22Rv1 (cell line): Measurements from ENCODE around the gene TRAF4.

ENCODE experiments used
- H3K27ac ChIP-seq: fragments of 450-650 bp; 2 replicates; pipeline ENCODE4 v1.5.1; 2017
- ZFX ChIP-seq: fragments of 450-650 bp; IDR thresholded peaks from 2 replicates; pipeline ENCODE4 v1.6.1; 2017; ENCODE audit warnings: antibody characterized with exemption, borderline replicate concordance
- TF ChIP-seq, protein P1 (sequence below): fragments of 450-650 bp; IDR thresholded peaks from 2 replicates; pipeline ENCODE4 v1.5.1; 2017; ENCODE audit warnings: mild to moderate bottlenecking

Gene TRAF4

DNA sequence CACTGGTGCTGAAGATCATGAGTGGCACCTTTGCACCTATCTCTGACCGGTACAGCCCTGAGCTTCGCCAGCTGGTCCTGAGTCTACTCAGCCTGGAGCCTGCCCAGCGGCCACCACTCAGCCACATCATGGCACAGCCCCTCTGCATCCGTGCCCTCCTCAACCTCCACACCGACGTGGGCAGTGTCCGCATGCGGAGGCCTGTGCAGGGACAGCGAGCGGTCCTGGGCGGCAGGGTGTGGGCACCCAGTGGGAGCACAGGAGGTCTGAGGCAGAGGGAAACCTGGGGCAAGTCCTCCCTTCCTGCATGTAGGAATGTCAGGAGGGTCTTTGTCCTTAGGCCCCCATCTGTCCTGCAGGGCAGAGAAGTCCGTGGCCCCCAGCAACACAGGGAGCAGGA is 6.5 kb upstream of the TRAF4 start:
- TF ChIP-seq, protein P1, sequence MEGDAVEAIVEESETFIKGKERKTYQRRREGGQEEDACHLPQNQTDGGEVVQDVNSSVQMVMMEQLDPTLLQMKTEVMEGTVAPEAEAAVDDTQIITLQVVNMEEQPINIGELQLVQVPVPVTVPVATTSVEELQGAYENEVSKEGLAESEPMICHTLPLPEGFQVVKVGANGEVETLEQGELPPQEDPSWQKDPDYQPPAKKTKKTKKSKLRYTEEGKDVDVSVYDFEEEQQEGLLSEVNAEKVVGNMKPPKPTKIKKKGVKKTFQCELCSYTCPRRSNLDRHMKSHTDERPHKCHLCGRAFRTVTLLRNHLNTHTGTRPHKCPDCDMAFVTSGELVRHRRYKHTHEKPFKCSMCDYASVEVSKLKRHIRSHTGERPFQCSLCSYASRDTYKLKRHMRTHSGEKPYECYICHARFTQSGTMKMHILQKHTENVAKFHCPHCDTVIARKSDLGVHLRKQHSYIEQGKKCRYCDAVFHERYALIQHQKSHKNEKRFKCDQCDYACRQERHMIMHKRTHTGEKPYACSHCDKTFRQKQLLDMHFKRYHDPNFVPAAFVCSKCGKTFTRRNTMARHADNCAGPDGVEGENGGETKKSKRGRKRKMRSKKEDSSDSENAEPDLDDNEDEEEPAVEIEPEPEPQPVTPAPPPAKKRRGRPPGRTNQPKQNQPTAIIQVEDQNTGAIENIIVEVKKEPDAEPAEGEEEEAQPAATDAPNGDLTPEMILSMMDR: no peak
- TF ChIP-seq ZFX: no peak
- H3K27ac ChIP-seq: no peak overlapping the region

DNA sequence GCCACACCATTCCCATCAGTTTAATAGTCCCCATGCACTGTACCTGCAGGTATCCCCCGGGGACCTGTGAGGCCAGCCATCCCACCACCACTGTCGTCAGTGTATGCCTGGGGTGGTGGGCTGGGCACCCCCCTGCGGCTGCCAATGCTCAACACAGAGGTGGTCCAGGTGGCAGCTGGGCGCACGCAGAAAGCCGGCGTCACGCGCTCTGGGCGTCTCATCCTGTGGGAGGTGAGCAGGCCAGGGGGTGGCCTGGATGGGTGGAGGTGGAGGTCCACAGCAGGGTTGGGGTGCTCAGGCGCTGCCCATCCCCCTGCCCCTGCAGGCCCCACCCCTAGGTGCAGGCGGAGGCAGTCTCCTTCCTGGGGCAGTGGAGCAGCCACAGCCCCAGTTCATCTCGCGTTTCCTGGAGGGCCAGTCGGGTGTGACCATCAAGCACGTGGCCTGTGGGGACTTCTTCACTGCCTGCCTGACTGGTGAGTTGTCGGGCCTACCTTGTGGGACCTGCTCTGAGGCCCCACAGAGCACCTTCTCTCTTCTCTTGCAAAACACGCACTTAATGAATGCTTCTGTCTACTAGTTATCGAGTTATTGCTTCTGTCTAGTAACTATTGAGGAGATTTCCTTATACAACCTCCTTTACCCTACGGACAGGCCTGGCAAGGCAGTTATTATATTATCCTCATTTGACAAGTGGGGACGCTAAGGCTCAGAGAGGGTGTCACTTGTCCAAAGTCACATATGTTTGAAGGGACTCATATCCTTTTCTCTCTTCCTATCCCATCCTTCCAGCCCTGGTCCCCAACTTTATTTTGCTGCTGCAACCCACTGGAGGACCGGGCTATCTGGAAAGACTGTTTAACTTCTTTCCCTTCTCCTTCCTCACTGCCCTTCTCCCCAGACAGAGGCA is 5.8 kb upstream of the TRAF4 start:
- no peak overlapping the region for H3K27ac ChIP-seq
- TF ChIP-seq, protein P1: no peak
- no peak for TF ChIP-seq ZFX

DNA sequence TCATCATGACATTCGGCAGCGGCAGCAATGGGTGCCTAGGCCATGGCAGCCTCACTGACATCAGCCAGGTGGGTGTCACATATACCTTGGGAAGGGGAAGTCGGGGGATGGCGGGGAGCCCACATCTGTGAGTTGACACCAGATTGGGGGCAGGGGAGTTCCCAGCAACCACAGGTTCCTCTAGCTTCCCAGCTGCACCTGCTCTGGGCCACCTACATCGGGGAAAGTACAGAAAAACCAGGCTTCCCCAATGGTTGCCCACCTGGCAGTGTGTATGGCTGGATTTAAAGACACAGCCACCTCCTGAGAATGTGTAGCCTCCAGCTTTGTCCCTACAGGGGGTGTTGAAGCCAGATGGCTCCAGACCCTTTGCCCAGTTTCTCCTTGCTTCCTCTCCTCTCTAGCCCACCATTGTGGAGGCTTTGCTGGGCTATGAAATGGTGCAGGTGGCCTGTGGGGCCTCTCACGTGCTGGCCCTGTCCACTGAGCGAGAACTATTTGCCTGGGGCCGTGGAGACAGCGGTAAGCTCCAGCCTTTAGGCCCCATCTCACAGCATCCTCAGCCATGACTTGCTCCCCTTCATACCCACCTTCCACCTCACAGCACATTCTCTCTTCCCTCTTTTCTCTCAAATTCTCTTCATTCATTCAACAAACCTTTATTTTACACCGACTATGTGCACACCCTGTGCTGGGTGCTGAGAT is 5.0 kb upstream of the TRAF4 start:
- no peak for TF ChIP-seq ZFX
- TF ChIP-seq, protein P1: no peak
- no peak overlapping the region for H3K27ac ChIP-seq

DNA sequence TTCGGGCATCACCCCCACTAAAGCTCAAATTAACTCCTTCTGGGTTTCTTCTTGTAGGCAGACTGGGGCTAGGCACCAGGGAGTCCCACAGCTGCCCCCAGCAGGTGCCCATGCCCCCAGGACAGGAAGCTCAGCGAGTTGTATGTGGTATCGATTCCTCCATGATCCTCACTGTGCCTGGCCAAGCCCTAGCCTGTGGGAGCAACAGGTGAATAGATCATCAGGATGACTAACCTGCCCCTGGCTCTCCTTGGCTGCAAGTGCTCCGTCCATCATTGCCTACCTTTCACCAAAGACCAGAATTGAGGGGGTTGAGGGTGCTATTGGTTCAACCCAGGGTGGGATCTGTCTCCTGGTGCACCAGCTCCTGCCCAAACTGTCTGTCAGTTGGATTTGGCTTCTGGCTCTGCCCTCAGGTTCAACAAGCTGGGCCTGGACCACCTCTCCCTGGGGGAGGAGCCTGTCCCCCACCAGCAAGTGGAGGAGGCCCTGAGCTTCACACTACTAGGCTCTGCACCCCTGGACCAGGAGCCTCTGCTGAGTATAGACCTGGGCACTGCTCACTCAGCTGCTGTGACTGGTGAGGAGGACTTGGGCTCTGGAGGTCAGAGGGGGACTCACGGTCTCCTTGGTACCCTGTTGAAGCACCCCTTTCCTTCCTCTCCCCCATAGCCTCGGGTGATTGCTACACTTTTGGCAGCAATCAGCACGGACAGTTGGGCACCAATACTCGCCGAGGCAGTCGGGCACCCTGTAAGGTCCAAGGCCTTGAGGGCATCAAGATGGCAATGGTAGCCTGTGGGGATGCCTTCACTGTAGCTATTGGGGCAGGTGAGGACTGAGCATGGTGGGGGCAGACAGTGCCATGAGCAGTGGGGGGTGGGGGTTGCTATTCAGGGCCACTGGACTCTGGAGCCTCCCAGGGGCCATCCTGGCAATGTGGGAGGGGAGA is 3.1 kb upstream of the TRAF4 start:
- H3K27ac ChIP-seq: no peak overlapping the region
- TF ChIP-seq ZFX: no peak
- TF ChIP-seq, protein P1: no peak

DNA sequence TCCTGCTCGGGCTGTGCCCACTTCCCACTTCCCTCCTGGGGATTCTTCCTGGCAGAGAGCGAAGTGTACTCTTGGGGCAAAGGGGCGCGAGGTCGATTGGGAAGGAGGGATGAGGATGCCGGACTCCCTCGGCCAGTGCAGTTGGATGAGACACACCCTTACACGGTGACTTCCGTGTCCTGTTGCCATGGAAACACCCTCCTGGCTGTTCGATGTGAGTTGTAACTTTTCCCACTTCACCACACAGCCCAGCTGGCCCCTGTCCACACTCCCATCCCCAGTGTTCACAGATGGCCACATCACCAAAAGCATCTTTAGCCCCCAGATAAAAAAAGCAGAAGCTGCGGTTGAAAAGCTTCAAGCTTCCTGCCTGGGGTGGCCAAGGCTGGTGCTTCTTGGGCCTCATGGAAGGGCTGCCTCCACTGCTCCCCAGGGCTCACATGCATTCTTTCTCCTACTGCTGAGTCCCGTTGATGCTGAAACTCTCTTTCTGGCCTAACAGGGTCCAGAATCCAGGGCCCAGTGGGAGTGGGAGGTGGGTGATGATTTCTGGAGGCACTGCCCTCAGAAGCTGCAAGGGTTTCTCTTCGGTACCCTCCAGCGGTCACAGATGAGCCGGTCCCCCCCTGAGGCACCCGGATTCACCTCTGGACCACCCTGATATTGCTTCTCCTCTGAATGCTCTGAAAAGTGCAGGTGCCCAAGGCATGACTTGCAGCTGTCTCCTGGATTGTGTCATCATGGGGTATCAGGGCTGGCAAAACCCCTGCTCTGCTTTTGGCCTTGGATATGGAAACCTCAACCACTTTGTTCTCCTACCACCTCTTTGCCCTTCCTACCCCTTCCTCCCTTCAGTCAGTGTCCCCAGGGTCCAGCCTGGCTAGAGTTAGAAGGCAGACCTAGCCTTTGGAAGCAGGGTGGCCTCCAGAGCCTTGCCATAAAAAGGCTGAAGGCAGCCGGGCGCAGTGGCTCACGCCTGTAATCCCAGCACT is 2.2 kb upstream of the TRAF4 start:
- H3K27ac ChIP-seq: no peak overlapping the region
- TF ChIP-seq, protein P1: no peak
- TF ChIP-seq ZFX: no peak
